ENCODE results near the gene METRNL.

GRCh38 chr17:83090444-83091256 lies 11.2 kb downstream of the METRNL start:
- TF ChIP-seq CTCF (IDR thresholded peaks at IDR 0.05; ENCODE audit: low read depth, low read length): no peak
- TF ChIP-seq EZH2phosphoT487 (IDR thresholded peaks at IDR 0.05; ENCODE audit: low read depth): no peak
